HG03460 (cell line): ENCODE results near the gene CLEC2B.

Experiments
- ATAC-seq: cut with Tn5 transposase; IDR thresholded peaks from one replicate; pipeline ENCODE4 v1.9.1; 2021; ENCODE audit not compliant: unreplicated experiment

CLEC2B gene

GRCh38 chr12:9810671-9811070 lies 58.5 kb downstream of the CLEC2B start:
- ATAC-seq: no peak

GRCh38 chr12:9809866-9810265 lies 59.3 kb downstream of the CLEC2B start:
- no peak for ATAC-seq

DNA sequence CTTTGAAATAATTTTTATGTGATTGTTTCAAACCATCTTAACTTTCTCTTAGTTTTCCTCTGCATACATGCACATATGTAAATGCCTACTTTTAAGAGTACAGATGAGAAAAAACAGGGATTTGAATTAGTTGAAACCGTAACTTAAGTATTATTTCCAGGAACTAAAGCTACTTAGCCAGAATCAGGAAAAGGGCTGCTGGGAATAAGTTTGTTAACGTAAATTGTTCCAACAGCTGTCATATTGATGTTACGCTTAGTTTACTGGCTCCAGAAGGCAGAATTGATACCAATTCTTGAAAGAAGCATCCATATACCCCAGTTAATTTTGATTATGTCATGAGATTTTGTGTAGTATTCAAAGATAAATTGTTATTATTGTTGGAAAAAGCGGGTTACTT lies 59.8 kb downstream of the CLEC2B start:
- no peak for ATAC-seq

GRCh38 chr12:9808504-9808903 lies 60.6 kb downstream of the CLEC2B start:
- no peak for ATAC-seq

- ATAC-seq: no peak
Observed at GRCh38 chr12:9806714-9807113, 62.4 kb downstream of the CLEC2B start.

GRCh38 chr12:9805883-9806282 lies 63.3 kb downstream of the CLEC2B start:
- no peak for ATAC-seq
